Heart left ventricle (tissue), 16 donors: Measurements from ENCODE around the gene ZNF26. TPM values are rescaled to one million over a fixed set of nuclear protein-coding genes. Genes with fewer than 3 reads are reported as not detected.
A peak's percentile ranks its signal among the peaks of the same experiment; 100 is the strongest.

ENCODE experiments used
- ATAC-seq, 4 donors: fragments of 200-7000 bp; cut with Tn5 transposase; one replicate each; pipeline ENCODE4 v1.9.1; 2020 to 2022; ENCODE audit warnings: moderate library complexity in 4 of 4, mild to moderate bottlenecking in 3 of 4, moderate number of reproducible peaks in 1 of 4
- DNase-seq, 5 donors: peaks; one replicate each; pipeline ENCODE4 v3.0.0-alpha.2; 2020
- H3K27ac ChIP-seq, 12 donors: fragments of 200-600 bp; sonication (generic) in 4 of 12; one replicate each; pipeline versions ENCODE4 v1.5.0 to v1.8.0; 2016 to 2022; ENCODE audit warnings: mild to moderate bottlenecking in 2 of 12
- H3K27me3 ChIP-seq, 9 donors: fragments of 200-600 bp; sonication (generic) in 2 of 9; one replicate each; pipeline versions ENCODE4 v1.5.1 to v1.8.0; 2016 to 2022; ENCODE audit warnings: mild to moderate bottlenecking in 3 of 9
- H3K36me3 ChIP-seq, 9 donors: fragments of 200-600 bp; sonication (generic) in 2 of 9; one replicate each; pipeline versions ENCODE4 v1.5.0 to v1.8.0; 2018 to 2022; ENCODE audit warnings: mild to moderate bottlenecking in 2 of 9
- H3K4me1 ChIP-seq, 12 donors: fragments of 200-600 bp; sonication (generic) in 4 of 12; one replicate each; pipeline versions ENCODE4 v1.5.0 to v1.8.0; 2016 to 2022; ENCODE audit warnings: mild to moderate bottlenecking in 3 of 12
- H3K4me3 ChIP-seq, 12 donors: fragments of 200-600 bp; sonication (generic) in 4 of 12; one replicate each; pipeline versions ENCODE4 v1.5.0 to v1.8.0; 2017 to 2022; ENCODE audit warnings: mild to moderate bottlenecking in 9 of 12, moderate library complexity in 4 of 12
- H3K9me3 ChIP-seq, 12 donors: fragments of 200-600 bp; sonication (generic) in 4 of 12; one replicate each; pipeline versions ENCODE4 v1.5.0 to v1.8.0; 2016 to 2022; ENCODE audit warnings: mild to moderate bottlenecking in 1 of 12
- CTCF ChIP-seq, 12 donors: fragments of 200-600 bp; sonication (generic) in 4 of 12; IDR thresholded peaks; one replicate each; pipeline versions ENCODE4 v1.5.0 to v1.8.0; 2018 to 2022; ENCODE audit warnings: antibody characterized with exemption in 12 of 12, mild to moderate bottlenecking in 5 of 12
- POLR2A ChIP-seq, 2 donors: fragments of 450-650 bp; IDR thresholded peaks; one replicate each; pipeline ENCODE4 v1.6.1; 2017; ENCODE audit warnings: antibody characterized with exemption in 2 of 2, mild to moderate bottlenecking in 2 of 2, moderate library complexity in 2 of 2
- WGBS, 4 donors: extraction: QIAGEN DNeasy Blood & Tissue Kit in 2 of 4; methylation state at CpG; one replicate each; pipeline versions ENCODE4 v1.1.5 to v1.1.7; 2013 to 2018; 5-methylcytosine and 5-hydroxymethylcytosine counted together
- intact Hi-C, 10 donors: fragments of 100-400 bp; cut with DNase I; formaldehyde crosslinking; loops; one replicate each; pipeline versions ENCODE4 v1.11.1 to v1.14.2; 2022
- polyA plus RNA-seq, 2 donors: library from polyadenylated mRNA; stranded (reverse); fragments of 200-250 nt; gene quantifications; one replicate each; pipeline ENCODE4 v1.2.3, GENCODE V29; 2013
- total RNA-seq, 9 donors: library from RNA; depleted of rRNA in 2 of 9; stranded (reverse); fragments of >200 nt in 2 of 9; fragmentation: NEBNext Ultra II Directional in 3 of 9; extraction: Animal tissue kit (Norgen Biotek cat#: 25700) in 3 of 9; gene quantifications; one replicate each; pipeline versions ENCODE4 v1.1.0 to v1.2.4, GENCODE V29; 2016 to 2023
- donor health status: ischemic (EF 13 %, LVEDD 7.1; RV severe dilation, severe dysfunction).
- donor health status: healthy with polysubstance abuse.
- donor health status: DM: no; HTN: yes; CAD: no.
- donor health status: DM: no; HTN: no; CAD: no.
- donor health status: ischemic (EF 25% LVEDD 6.9; RV normal size, moderate dysfunction).
- donor health status: ischemic (EF 25% LVEDD 5.7; RV mildly dilated, moderate dysfunction).
- donor health status: healthy.
- donor health status: DM: yes; HTN: yes; CAD: no.
- donor health status: ischemic (EF 35%, LVEDD 5.7; RV mildly dilated, moderate dysfunction).
- donor health status: nonischemic (EF 11% LVEDD 7.7; RV severe dilation, severe dysfunction).
- donor health status: DM: yes; HTN: yes; CAD: no.
- donor health status: PGD.
- donor health status: ischemic (EF 29% LVEDD 5.4; RV normal size, mild dysfunction).
- donor health status: nonischemic (EF 23%, LVEDD 6.1; RV moderate dilation, normal function).

ZNF26 gene
- total and polyA plus RNA-seq, 11 donors, result 0.60 to 6.7 (median 3.7) TPM

GRCh38 chr12:132940071-132940719 is 46.0 kb upstream of the ZNF26 start:
- Histone ChIP-seq H3K27ac (no peak overlapping the region), H3K9me3 (peaks cover 0 to 87% (median 47%) of the 10 kb centered on the region in 12 donors), H3K4me3 (no peak overlapping the region), H3K27me3 (no peaks in the 10 kb centered on the region), H3K36me3 (peaks cover 6 to 54% (median 43%) of the 10 kb centered on the region in 9 donors), H3K4me1 (no peaks in the 10 kb centered on the region)
- WGBS, 4 donors, result 92 to 96% (median 95%) methylated on average over 13 to 15 of the region's 15 CpGs
- TF ChIP-seq CTCF (IDR thresholded peaks at IDR 0.05), result no peak
- TF ChIP-seq POLR2A (IDR thresholded peaks at IDR 0.05), result no peak
- ATAC-seq (no peak), DNase-seq (no peak)
- intact Hi-C loops, result loop anchor here in 1 of 10 donors (10.0 kb wide), 1 partner anchor 785 kb away; no protein-coding TSS in a partner anchor

- no peak for TF ChIP-seq CTCF (IDR thresholded peaks at IDR 0.05)
- TF ChIP-seq POLR2A (IDR thresholded peaks at IDR 0.05), result no peak
- H3K4me3 ChIP-seq, result no peak overlapping the region
- peak in 1 of 4 donors; percentile 10 for ATAC-seq
- 95 to 98% (median 95%) methylated on average over 34 of the region's 34 CpGs for WGBS, 4 donors
- no peaks in the 10 kb centered on the region for H3K4me1 ChIP-seq
- peaks cover 6 to 64% (median 54%) of the 10 kb centered on the region in 9 donors for H3K36me3 ChIP-seq
- DNase-seq, result no peak
- H3K27ac ChIP-seq, result no peak overlapping the region
- intact Hi-C loops, result loop anchor here in 1 of 10 donors (10.0 kb wide), 1 partner anchor 787 kb away; no protein-coding TSS in a partner anchor
- no peaks in the 10 kb centered on the region for H3K27me3 ChIP-seq
- peaks cover 0 to 89% (median 45%) of the 10 kb centered on the region in 12 donors for H3K9me3 ChIP-seq
These were observed 44.7 kb upstream of the ZNF26 start for GRCh38 chr12:132941336-132941954.

DNA sequence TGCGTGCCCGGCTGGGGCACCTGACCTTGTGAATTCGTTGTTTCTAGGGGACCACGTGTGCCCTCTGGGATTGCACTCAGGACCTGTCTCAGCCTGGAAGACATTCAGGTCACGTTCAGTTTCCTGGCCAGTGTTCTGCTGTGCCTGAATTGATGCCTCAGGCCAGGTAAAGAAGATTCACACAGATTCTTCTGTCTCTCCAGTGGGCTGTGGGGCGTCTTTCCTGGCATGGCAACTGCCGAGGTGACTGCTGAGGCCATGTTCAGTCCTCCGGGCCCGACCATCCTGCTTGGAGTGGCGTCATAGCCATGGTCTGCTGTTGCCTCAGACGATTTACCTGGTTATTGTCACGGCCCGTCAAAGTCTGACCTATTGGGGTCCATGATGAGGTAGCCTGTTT is 43.6 kb upstream of the ZNF26 start:
- 98 to 100% (median 99%) methylated on average over 10 to 13 of the region's 13 CpGs for WGBS, 4 donors
- H3K27ac ChIP-seq, result no peak overlapping the region
- H3K27me3 ChIP-seq, result no peaks in the 10 kb centered on the region
- TF ChIP-seq POLR2A (IDR thresholded peaks at IDR 0.05) (no peak), CTCF (IDR thresholded peaks at IDR 0.05) (no peak)
- DNase-seq, result no peak
- H3K4me1 ChIP-seq, result no peaks in the 10 kb centered on the region
- H3K9me3 ChIP-seq, result peaks cover 0 to 89% (median 50%) of the 10 kb centered on the region in 12 donors
- intact Hi-C loops, result loop anchor here in 1 of 10 donors (10.0 kb wide), 1 partner anchor 788 kb away; no protein-coding TSS in a partner anchor
- no peak for ATAC-seq
- peaks cover 6 to 76% (median 54%) of the 10 kb centered on the region in 9 donors for H3K36me3 ChIP-seq
- H3K4me3 ChIP-seq, result no peak overlapping the region

- TF ChIP-seq CTCF (IDR thresholded peaks at IDR 0.05) (no peak), POLR2A (IDR thresholded peaks at IDR 0.05) (no peak)
- peaks cover 0 to 96% (median 58%) of the 10 kb centered on the region in 12 donors for H3K9me3 ChIP-seq
- no peak overlapping the region for H3K4me3 ChIP-seq
- WGBS, 4 donors, result 94 to 98% (median 96%) methylated on average over 9 of the region's 9 CpGs
- H3K4me1 ChIP-seq, result peaks cover 0 to 5% (median 0%) of the 10 kb centered on the region in 12 donors
- DNase-seq (no peak), ATAC-seq (no peak)
- intact Hi-C loops, result loop anchor here in 1 of 10 donors (10.0 kb wide), 1 partner anchor 791 kb away; no protein-coding TSS in a partner anchor
- H3K27me3 ChIP-seq, result no peaks in the 10 kb centered on the region
- H3K27ac ChIP-seq, result no peak overlapping the region
- peaks cover 6 to 92% (median 56%) of the 10 kb centered on the region in 9 donors for H3K36me3 ChIP-seq
These were observed 40.4 kb upstream of the ZNF26 start for GRCh38 chr12:132945806-132946205.
